ENCODE data around the gene PGM3.

PGM3 gene

DNA sequence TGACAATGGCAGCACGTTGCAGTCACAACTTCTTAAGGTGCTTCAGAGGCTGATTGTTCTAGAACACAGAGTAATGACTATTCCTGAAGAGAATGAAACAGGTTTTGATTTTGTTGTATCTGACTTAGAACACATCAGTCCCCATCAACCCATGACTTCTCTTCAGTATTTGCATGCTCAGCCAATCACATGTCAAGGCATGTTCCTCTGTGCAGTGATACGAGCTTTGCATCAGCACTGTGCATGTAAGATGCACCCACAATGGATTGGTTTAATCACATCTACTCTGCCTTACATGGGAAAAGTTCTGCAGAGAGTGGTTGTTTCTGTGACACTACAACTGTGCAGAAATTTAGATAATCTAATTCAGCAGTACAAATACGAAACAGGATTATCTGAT is 54.3 kb downstream of the PGM3 start:
- no peak for DNase-seq (ENCODE audit: extremely low read depth, low read depth)
- TF ChIP-seq, protein P1, sequence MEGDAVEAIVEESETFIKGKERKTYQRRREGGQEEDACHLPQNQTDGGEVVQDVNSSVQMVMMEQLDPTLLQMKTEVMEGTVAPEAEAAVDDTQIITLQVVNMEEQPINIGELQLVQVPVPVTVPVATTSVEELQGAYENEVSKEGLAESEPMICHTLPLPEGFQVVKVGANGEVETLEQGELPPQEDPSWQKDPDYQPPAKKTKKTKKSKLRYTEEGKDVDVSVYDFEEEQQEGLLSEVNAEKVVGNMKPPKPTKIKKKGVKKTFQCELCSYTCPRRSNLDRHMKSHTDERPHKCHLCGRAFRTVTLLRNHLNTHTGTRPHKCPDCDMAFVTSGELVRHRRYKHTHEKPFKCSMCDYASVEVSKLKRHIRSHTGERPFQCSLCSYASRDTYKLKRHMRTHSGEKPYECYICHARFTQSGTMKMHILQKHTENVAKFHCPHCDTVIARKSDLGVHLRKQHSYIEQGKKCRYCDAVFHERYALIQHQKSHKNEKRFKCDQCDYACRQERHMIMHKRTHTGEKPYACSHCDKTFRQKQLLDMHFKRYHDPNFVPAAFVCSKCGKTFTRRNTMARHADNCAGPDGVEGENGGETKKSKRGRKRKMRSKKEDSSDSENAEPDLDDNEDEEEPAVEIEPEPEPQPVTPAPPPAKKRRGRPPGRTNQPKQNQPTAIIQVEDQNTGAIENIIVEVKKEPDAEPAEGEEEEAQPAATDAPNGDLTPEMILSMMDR (IDR thresholded peaks at IDR 0.05; ENCODE audit: low read depth, low read length, missing control alignments), result no peak

DNA sequence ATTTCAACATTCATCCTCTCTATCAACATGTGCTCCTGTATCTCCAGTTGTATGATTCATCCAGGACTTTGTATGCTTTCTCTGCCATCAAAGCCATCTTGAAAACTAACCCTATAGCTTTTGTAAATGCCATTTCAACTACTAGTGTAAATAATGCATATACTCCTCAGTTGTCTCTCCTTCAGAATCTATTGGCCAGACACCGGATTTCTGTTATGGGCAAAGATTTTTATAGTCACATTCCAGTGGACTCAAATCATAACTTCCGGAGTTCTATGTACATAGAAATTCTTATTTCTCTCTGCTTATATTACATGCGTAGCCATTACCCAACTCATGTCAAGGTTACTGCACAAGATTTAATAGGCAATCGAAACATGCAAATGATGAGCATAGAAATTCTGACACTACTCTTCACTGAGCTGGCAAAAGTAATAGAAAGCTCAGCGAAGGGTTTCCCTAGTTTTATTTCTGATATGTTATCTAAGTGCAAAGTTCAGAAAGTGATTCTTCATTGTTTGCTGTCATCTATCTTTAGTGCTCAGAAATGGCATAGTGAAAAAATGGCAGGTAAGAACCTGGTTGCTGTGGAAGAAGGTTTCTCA is 54.8 kb downstream of the PGM3 start:
- TF ChIP-seq, protein P1 (IDR thresholded peaks at IDR 0.05; ENCODE audit: low read depth, low read length, missing control alignments), result no peak
- DNase-seq (ENCODE audit: extremely low read depth, low read depth), result no peak
- no peak overlapping the region for H3K4me3 ChIP-seq (replicated peaks; ENCODE audit: low read depth, low read length)

More for the DNA sequence above, 54.3 kb downstream of the PGM3 start:
- no peak overlapping the region for H3K4me3 ChIP-seq (replicated peaks; ENCODE audit: low read depth, low read length)

DNA sequence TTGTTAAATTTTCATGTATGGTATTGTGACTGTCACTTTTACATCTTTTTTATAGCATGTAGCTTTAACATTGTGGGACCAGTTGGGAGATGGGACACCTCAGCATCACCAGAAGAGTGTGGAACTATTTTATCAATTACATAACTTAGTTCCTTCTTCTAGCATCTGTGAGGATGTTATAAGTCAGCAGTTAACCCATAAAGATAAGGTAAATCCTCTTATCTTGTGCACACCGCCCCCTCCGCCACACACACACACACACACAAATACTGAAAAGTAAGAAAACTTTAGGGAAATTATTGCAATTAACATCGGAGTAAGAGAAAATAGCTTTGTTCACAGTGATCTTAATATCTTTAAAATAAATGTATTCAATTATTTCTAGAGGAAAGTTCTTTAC is 60.9 kb downstream of the PGM3 start:
- no peak for DNase-seq (ENCODE audit: extremely low read depth, low read depth)
- TF ChIP-seq, protein P1 (IDR thresholded peaks at IDR 0.05; ENCODE audit: low read depth, low read length, missing control alignments), result no peak
- H3K4me3 ChIP-seq (replicated peaks; ENCODE audit: low read depth, low read length), result no peak overlapping the region

- TF ChIP-seq, protein P1 (IDR thresholded peaks at IDR 0.05; ENCODE audit: low read depth, low read length, missing control alignments), result no peak
- H3K4me3 ChIP-seq (replicated peaks; ENCODE audit: low read depth, low read length), result no peak overlapping the region
- no peak for DNase-seq (ENCODE audit: extremely low read depth, low read depth)
Measured at GRCh38 chr6:83127976-83128375, 65.1 kb downstream of the PGM3 start.

DNA sequence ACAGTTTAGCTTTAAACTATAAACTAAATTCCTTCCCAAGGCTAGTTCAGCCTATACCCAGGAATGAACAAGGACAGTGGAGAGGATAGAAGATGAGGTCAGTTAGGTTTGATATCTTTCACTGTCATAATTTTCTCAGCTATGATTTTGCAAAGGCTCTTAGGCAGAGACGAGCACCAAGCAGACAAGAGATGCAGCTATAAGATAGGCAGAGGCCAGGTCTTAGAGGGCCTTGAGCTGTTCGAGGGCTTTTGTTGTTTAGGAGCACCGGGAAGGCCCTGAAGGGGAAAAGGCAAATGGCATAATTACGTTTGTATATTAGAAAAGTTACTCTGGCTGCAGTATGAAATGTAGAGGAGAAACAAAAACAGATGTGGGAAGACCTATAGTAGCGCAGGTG is 65.8 kb downstream of the PGM3 start:
- no peak overlapping the region for H3K4me3 ChIP-seq (replicated peaks; ENCODE audit: low read depth, low read length)
- TF ChIP-seq, protein P1 (IDR thresholded peaks at IDR 0.05; ENCODE audit: low read depth, low read length, missing control alignments), result no peak
- DNase-seq (ENCODE audit: extremely low read depth, low read depth), result no peak

- TF ChIP-seq, protein P1 (IDR thresholded peaks at IDR 0.05; ENCODE audit: low read depth, low read length, missing control alignments), result no peak
- H3K4me3 ChIP-seq (replicated peaks; ENCODE audit: low read depth, low read length), result no peak overlapping the region
- no peak for DNase-seq (ENCODE audit: extremely low read depth, low read depth)
Measured at GRCh38 chr6:83126807-83127206, 66.3 kb downstream of the PGM3 start.

DNA sequence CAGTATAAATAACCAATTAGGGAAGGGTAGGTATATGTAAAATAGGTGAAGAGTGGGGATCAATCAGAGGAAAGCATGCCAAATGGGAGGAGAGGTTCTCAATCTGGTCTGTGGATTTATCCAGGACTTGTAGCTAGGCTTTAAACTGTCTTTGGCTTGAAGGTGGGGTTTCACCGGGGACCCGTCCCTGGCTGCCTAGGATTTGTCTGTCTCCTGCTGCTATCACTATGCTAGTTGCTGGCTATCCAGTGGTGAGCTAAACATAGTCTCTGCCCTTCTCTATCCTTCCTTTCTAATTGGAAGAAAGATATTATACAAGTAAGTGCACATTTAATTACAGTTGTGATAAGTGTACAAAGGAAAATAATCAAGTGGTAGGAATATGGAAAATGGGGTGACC is 66.8 kb downstream of the PGM3 start:
- no peak for DNase-seq (ENCODE audit: extremely low read depth, low read depth)
- TF ChIP-seq, protein P1 (IDR thresholded peaks at IDR 0.05; ENCODE audit: low read depth, low read length, missing control alignments), result no peak
- no peak overlapping the region for H3K4me3 ChIP-seq (replicated peaks; ENCODE audit: low read depth, low read length)

Data from HFF-Myc (cell line).